CD4-positive, alpha-beta memory T cell (primary cell): ENCODE results near the gene IL18RAP. TPM values are rescaled to one million over a fixed set of nuclear protein-coding genes. Genes with fewer than 3 reads are reported as not detected.
A peak's percentile ranks its signal among the peaks of the same experiment; 100 is the strongest.

Source experiments
- CTCF ChIA-PET: fragments of 350-600 bp; sonication (Branson Sonifier 250); formaldehyde crosslinking; loops from one replicate; lab custom pipeline; 2021; ENCODE audit warnings: inconsistent platforms; ENCODE audit not compliant: partially characterized antibody; lab: Charles Lee
- POLR2A ChIA-PET: fragments of 350-600 bp; sonication (Branson Sonifier 250); formaldehyde crosslinking; loops from one replicate; lab custom pipeline; 2021; ENCODE audit not compliant: partially characterized antibody; lab: Charles Lee
- DNase-seq, 5 donors: peaks; one replicate each; pipeline versions ENCODE4 v3.0.0 to v3.0.0-alpha.2; 2020 to 2022; ENCODE audit warnings: mixed read lengths in 1 of 5
- H3K27ac ChIP-seq: one replicate; pipeline ENCODE4 v1.7.0; 2013; ENCODE audit warnings: low read depth, low read length
- H3K27me3 ChIP-seq: 2 replicates; pipeline ENCODE4 v1.7.0; 2013; ENCODE audit warnings: mild to moderate bottlenecking, low read length, moderate library complexity; ENCODE audit not compliant: insufficient read depth
- H3K36me3 ChIP-seq: 2 replicates; pipeline ENCODE4 v1.7.0; 2013; ENCODE audit warnings: mild to moderate bottlenecking, low read length, moderate library complexity; ENCODE audit not compliant: insufficient read depth
- H3K4me1 ChIP-seq: 2 replicates; pipeline ENCODE4 v1.7.0; 2013; ENCODE audit warnings: mild to moderate bottlenecking, low read length, moderate library complexity; ENCODE audit not compliant: insufficient read depth
- H3K4me3 ChIP-seq, 2 donors: one replicate each; pipeline ENCODE4 v1.7.0; 2013; ENCODE audit warnings: low read length in 2 of 2, mild to moderate bottlenecking in 1 of 2
- H3K9me3 ChIP-seq, 2 donors: one replicate each; pipeline ENCODE4 v1.7.0; 2013; ENCODE audit warnings: low read length in 2 of 2, control low read depth in 1 of 2; ENCODE audit not compliant: control insufficient read depth in 1 of 2
- H3K27ac Mint-ChIP-seq, 7 donors: one replicate each; pipeline ENCODE4 v1.8.0; 2020 to 2021; ENCODE audit warnings: mixed read lengths in 7 of 7, mild to moderate bottlenecking in 6 of 7, inconsistent platforms in 3 of 7, moderate library complexity in 3 of 7
- H3K27me3 Mint-ChIP-seq, 2 donors: one replicate each; pipeline ENCODE4 v1.8.0; 2020 to 2021; ENCODE audit warnings: mixed read lengths in 2 of 2
- H3K36me3 Mint-ChIP-seq, 2 donors: one replicate each; pipeline ENCODE4 v1.8.0; 2020 to 2021; ENCODE audit warnings: mixed read lengths in 2 of 2, inconsistent platforms in 1 of 2, mild to moderate bottlenecking in 1 of 2
- H3K4me1 Mint-ChIP-seq, 4 donors: one replicate each; pipeline ENCODE4 v1.8.0; 2020 to 2021; ENCODE audit warnings: mixed read lengths in 4 of 4, mild to moderate bottlenecking in 1 of 4
- H3K4me3 Mint-ChIP-seq, 8 donors: one replicate each; pipeline ENCODE4 v1.8.0; 2020 to 2021; ENCODE audit warnings: mixed read lengths in 8 of 8, mild to moderate bottlenecking in 7 of 8, moderate library complexity in 6 of 8, inconsistent platforms in 3 of 8
- H3K9me3 Mint-ChIP-seq, 8 donors: one replicate each; pipeline ENCODE4 v1.8.0; 2020 to 2021; ENCODE audit warnings: mixed read lengths in 8 of 8, mild to moderate bottlenecking in 5 of 8, inconsistent platforms in 3 of 8, moderate library complexity in 1 of 8
- intact Hi-C: fragments of 100-400 bp; cut with micrococcal nuclease; formaldehyde crosslinking; loops from one replicate; pipeline ENCODE4 v1.15.1; 2023
- polyA plus RNA-seq, 2 donors: library from polyadenylated mRNA; unstranded; fragments of 300-500 nt; fragmentation: Illumina TruSeq; gene quantifications; one replicate each; pipeline ENCODE4 v1.2.3, GENCODE V29; 2021
- total RNA-seq, 2 experiments: library from RNA; stranded (reverse); gene quantifications; one replicate each; pipeline ENCODE4 v1.2.3, GENCODE V29; 2021

IL18RAP gene, protein sequence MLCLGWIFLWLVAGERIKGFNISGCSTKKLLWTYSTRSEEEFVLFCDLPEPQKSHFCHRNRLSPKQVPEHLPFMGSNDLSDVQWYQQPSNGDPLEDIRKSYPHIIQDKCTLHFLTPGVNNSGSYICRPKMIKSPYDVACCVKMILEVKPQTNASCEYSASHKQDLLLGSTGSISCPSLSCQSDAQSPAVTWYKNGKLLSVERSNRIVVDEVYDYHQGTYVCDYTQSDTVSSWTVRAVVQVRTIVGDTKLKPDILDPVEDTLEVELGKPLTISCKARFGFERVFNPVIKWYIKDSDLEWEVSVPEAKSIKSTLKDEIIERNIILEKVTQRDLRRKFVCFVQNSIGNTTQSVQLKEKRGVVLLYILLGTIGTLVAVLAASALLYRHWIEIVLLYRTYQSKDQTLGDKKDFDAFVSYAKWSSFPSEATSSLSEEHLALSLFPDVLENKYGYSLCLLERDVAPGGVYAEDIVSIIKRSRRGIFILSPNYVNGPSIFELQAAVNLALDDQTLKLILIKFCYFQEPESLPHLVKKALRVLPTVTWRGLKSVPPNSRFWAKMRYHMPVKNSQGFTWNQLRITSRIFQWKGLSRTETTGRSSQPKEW
- total RNA-seq, result 1 to 10 TPM; 4.2 to 6.5 TPM
- 1 to 10 TPM in 1 of 2 donors, under 1 TPM in 1; 0.33 to 5.1 TPM for polyA plus RNA-seq

DNA sequence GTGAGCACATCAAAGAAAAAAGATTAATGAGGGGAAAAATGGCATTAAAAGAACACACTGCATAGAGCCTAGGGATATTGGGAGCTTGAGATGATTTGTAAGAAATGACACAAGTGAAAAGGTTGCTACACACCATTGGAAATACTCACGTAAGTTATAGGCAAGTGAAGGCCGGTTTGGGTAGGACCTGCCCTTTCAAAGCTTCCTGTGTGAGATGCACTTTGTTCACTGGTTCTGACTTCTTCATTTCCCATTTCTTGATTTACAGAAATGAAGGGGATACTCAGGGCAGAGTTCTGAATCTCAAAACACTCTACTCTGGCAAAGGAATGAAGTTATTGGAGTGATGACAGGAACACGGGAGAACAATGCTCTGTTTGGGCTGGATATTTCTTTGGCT, at the start of gene IL18RAP:
TSS of gene IL18RAP (plus strand) at position 251 of the 400 bp plus-strand sequence. CDS start at position 369, 118 bp downstream.
- ChIA-PET POLR2A (interaction anchor here (1.8 kb wide), 1 partner anchor 67 kb away, joined by 5 read pairs; the partner anchor contains the start of gene IL18R1), CTCF (interaction anchor here (0.7 to 1.8 kb wide), 4 partner anchors 9 to 403 kb away, joined by 3 to 5 read pairs (median 4); no protein-coding TSS in a partner anchor)
- Mint-ChIP-seq H3K27ac (peak within 1 kb of the TSS; percentile 32 to 90 (median 78)), H3K36me3 (no peaks in the 10 kb centered on the region), H3K4me1 (peaks cover 43 to 85% (median 65%) of the 10 kb centered on the region in 4 donors), H3K4me3 (peak within 1 kb of the TSS; percentile 16 to 88 (median 79)), H3K27me3 (no peaks in the 10 kb centered on the region), H3K9me3 (no peaks in the 10 kb centered on the region)
- intact Hi-C loops, result no loop called here
- Histone ChIP-seq H3K27me3 (no peaks in the 10 kb centered on the region), H3K9me3 (no peaks in the 10 kb centered on the region), H3K36me3 (no peaks in the 10 kb centered on the region), H3K27ac (no peak within 1 kb of the TSS), H3K4me1 (peaks cover 65% of the 10 kb centered on the region), H3K4me3 (no peak within 1 kb of the TSS)
- no peak for DNase-seq

DNA sequence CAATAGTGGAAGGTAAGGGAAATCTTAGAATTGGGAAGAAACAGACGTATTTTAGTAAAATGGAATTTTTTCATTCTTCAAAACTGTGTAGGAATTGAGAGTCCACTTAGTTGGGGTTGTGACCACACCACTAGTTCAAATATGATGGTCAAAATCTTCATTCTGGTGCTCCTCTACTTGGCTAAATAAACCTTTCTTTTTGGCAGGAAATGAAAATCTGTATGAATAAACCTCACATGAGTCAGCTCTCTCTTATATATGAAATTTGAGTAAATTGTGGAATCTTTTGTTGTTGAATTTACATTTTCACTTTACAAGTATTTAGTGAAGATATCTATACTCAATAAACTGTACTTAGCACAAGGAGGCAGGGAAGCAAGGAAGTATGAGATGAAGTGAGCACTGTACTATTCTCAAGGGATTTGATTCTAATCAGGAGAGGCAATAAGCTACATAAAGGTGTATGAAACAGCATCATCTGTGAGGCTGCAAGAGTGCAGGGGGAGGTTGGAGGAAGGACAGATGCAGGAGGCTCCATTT, 46.8 kb upstream of the IL18RAP start:
- no peak for DNase-seq
- CTCF ChIA-PET, result interaction anchor here (1.5 kb wide), 1 partner anchor 20 kb away, joined by 4 read pairs; no protein-coding TSS in a partner anchor
- Mint-ChIP-seq H3K9me3 (peaks cover 0 to 13% (median 5%) of the 10 kb centered on the region in 8 donors), H3K36me3 (peaks cover 53 to 71% of the 10 kb centered on the region in 2 donors), H3K4me1 (peaks cover 4 to 7% (median 5%) of the 10 kb centered on the region in 4 donors), H3K27ac (peak overlapping the region in 3 of 7 donors; percentile 0 to 83 (median 74)), H3K27me3 (no peaks in the 10 kb centered on the region), H3K4me3 (no peak overlapping the region)
- H3K4me3 ChIP-seq, result no peak overlapping the region
- no peaks in the 10 kb centered on the region for H3K4me1 ChIP-seq
- no peak overlapping the region for H3K27ac ChIP-seq
- H3K9me3 ChIP-seq, result no peaks in the 10 kb centered on the region
- H3K36me3 ChIP-seq, result peaks cover 3% of the 10 kb centered on the region
- no peaks in the 10 kb centered on the region for H3K27me3 ChIP-seq
- intact Hi-C loops, result no loop called here
- POLR2A ChIA-PET, result no interaction called here

DNA sequence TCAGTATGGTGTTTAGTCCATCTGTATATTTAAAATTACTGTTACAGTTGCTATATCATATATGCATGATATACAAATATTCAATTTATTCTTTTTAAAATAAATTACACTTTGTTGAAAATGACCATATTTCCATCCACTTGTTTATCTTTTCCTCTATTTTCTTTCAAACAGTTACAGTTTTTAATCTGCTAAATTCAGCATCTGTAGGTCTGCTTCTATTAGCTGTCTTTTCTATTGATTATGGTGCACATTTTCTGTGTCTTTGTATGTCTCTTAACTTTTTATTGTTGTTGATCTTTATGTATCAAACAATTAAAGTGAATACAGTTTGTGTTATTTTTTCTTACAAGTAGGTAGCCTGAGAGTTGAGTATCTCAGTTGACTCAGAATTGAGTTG, 39.2 kb upstream of the IL18RAP start:
- POLR2A ChIA-PET, result no interaction called here
- CTCF ChIA-PET, result no interaction called here
- no peak for DNase-seq

DNA sequence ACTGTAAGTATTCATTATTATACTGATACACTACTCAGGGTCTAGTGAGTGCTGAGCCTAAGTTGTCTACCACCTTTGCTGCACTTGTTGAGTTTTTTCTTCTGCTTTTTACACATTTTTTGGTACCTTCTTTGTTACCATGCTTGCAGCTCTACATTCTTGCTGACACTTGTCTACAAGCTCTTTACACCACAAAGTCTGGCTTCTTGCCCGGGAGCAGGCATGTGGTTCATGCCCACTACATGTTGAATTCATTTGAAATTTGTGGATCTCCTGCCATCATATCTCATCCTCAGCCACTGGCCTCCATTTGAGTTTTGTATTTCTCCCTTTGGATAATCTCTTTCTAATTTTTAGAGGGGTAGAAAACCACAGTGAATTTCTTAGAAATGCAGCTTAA, 37.4 kb upstream of the IL18RAP start:
- H3K27ac Mint-ChIP-seq, result no peak overlapping the region
- Histone ChIP-seq H3K27ac (no peak overlapping the region), H3K36me3 (peaks cover 5% of the 10 kb centered on the region), H3K4me3 (no peak overlapping the region), H3K9me3 (peaks cover 0 to 3% of the 10 kb centered on the region in 2 donors), H3K4me1 (no peaks in the 10 kb centered on the region), H3K27me3 (no peaks in the 10 kb centered on the region)
- H3K9me3 Mint-ChIP-seq, result peaks cover 2 to 34% (median 21%) of the 10 kb centered on the region in 8 donors
- H3K36me3 Mint-ChIP-seq, result peaks cover 67 to 70% of the 10 kb centered on the region in 2 donors
- intact Hi-C loops, result no loop called here
- H3K27me3 Mint-ChIP-seq, result no peaks in the 10 kb centered on the region
- no peak overlapping the region for H3K4me3 Mint-ChIP-seq
- CTCF ChIA-PET, result no interaction called here
- POLR2A ChIA-PET, result interaction anchor here (1.4 kb wide), 1 partner anchor 16 kb away, joined by 3 read pairs; no protein-coding TSS in a partner anchor
- DNase-seq, result no peak
- peaks cover 6 to 17% (median 14%) of the 10 kb centered on the region in 4 donors for H3K4me1 Mint-ChIP-seq

More for the DNA sequence above, 39.2 kb upstream of the IL18RAP start:
- Histone ChIP-seq H3K36me3 (peaks cover 6% of the 10 kb centered on the region), H3K9me3 (peaks cover 0 to 3% of the 10 kb centered on the region in 2 donors), H3K27ac (no peak overlapping the region), H3K4me3 (no peak overlapping the region), H3K27me3 (no peaks in the 10 kb centered on the region), H3K4me1 (no peaks in the 10 kb centered on the region)
- intact Hi-C loops, result no loop called here
- Mint-ChIP-seq H3K27ac (no peak overlapping the region), H3K36me3 (peaks cover 77 to 79% of the 10 kb centered on the region in 2 donors), H3K4me3 (no peak overlapping the region), H3K27me3 (no peaks in the 10 kb centered on the region), H3K9me3 (peaks cover 2 to 34% (median 21%) of the 10 kb centered on the region in 8 donors), H3K4me1 (peaks cover 4 to 13% (median 9%) of the 10 kb centered on the region in 4 donors)

DNA sequence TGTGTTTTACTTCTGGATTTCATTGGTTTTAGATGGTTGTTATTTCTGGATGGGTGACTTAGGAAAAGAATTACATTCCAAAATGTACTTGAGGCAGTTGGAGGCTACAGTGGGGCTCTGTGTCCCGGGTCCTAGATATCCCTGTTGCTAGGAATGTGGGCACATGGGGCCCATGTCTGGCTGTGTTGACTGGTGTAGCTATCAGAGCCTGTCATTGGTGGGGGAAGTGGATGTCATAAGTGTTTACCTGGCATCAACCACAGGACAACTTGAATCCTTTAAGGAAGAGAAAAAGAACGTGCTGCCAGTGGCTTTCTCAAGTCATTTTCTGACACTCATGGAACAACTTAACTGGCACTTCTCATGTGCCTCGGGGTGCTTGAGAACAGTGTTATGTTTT, 37.0 kb upstream of the IL18RAP start:
- peaks cover 5% of the 10 kb centered on the region for H3K36me3 ChIP-seq
- H3K4me1 Mint-ChIP-seq, result peaks cover 6 to 20% (median 17%) of the 10 kb centered on the region in 4 donors
- H3K4me1 ChIP-seq, result peaks cover 2% of the 10 kb centered on the region
- H3K36me3 Mint-ChIP-seq, result peaks cover 62 to 65% of the 10 kb centered on the region in 2 donors
- no peaks in the 10 kb centered on the region for H3K27me3 ChIP-seq
- no peak for DNase-seq
- CTCF ChIA-PET, result no interaction called here
- intact Hi-C loops, result no loop called here
- POLR2A ChIA-PET, result no interaction called here
- H3K9me3 Mint-ChIP-seq, result peaks cover 2 to 32% (median 21%) of the 10 kb centered on the region in 8 donors
- H3K27me3 Mint-ChIP-seq, result no peaks in the 10 kb centered on the region
- H3K4me3 ChIP-seq, result no peak overlapping the region
- no peak overlapping the region for H3K4me3 Mint-ChIP-seq
- H3K27ac ChIP-seq, result no peak overlapping the region
- peaks cover 0 to 3% of the 10 kb centered on the region in 2 donors for H3K9me3 ChIP-seq
- H3K27ac Mint-ChIP-seq, result no peak overlapping the region

DNA sequence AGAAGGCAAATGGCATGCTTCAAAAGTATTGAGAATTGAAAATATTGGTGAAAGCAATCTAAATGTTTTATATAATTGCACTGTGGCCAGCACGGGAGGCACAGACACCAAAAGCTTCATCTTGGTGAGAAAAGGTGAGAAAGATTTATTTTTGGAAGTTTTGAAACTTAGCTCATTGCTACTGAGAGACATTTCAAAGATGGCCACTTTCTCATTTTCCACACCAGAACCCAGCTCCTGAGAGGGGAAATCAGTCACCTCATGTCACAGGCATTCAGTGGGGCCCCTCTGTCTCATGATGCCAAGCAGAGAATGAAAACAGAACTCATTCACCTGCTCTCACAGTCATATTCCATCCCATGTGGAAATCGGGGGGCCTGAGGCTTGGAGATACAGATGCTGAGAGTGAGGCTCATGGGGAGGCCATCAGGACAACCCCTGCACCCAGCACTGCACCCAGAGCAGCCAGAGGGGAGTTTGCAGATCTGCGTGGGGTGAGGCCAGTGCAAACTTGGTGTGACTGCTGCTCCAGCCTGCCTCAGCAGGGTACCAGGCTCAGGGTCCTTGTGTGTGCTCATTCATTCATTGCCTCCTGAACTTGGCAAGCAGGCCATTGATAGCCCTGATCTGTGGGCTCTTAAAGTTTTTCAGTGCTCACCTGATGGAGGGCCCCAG, 36.0 kb upstream of the IL18RAP start:
- Mint-ChIP-seq H3K27ac (peak overlapping the region in 2 of 7 donors; percentile 26 to 45), H3K36me3 (peaks cover 52 to 55% of the 10 kb centered on the region in 2 donors), H3K9me3 (peaks cover 0 to 28% (median 21%) of the 10 kb centered on the region in 8 donors), H3K4me1 (peaks cover 14 to 30% (median 26%) of the 10 kb centered on the region in 4 donors), H3K4me3 (no peak overlapping the region), H3K27me3 (no peaks in the 10 kb centered on the region)
- POLR2A ChIA-PET, result no interaction called here
- Histone ChIP-seq H3K4me3 (no peak overlapping the region), H3K4me1 (peaks cover 12% of the 10 kb centered on the region), H3K27me3 (no peaks in the 10 kb centered on the region), H3K9me3 (peaks cover 0 to 3% of the 10 kb centered on the region in 2 donors), H3K27ac (no peak overlapping the region), H3K36me3 (peaks cover 5% of the 10 kb centered on the region)
- CTCF ChIA-PET, result no interaction called here
- intact Hi-C loops, result no loop called here
- DNase-seq, result no peak
